Activated CD8-positive, alpha-beta memory T cell treated with anti-CD3 and anti-CD28 coated beads, Interleukin-2, amount 50 U/mL, for 24 hours (primary cell): Measurements from ENCODE around the gene CACTIN.
"Not testable (repeated sequence)": the region's sequence is repeated elsewhere in the genome, so short reads cannot be mapped to it uniquely, and the experiment has no call there.

Source experiments
- DNase-seq: peaks from one replicate; pipeline ENCODE4 v3.0.0-alpha.2; 2020; ENCODE audit errors: extremely low read depth

The CACTIN gene

DNA sequence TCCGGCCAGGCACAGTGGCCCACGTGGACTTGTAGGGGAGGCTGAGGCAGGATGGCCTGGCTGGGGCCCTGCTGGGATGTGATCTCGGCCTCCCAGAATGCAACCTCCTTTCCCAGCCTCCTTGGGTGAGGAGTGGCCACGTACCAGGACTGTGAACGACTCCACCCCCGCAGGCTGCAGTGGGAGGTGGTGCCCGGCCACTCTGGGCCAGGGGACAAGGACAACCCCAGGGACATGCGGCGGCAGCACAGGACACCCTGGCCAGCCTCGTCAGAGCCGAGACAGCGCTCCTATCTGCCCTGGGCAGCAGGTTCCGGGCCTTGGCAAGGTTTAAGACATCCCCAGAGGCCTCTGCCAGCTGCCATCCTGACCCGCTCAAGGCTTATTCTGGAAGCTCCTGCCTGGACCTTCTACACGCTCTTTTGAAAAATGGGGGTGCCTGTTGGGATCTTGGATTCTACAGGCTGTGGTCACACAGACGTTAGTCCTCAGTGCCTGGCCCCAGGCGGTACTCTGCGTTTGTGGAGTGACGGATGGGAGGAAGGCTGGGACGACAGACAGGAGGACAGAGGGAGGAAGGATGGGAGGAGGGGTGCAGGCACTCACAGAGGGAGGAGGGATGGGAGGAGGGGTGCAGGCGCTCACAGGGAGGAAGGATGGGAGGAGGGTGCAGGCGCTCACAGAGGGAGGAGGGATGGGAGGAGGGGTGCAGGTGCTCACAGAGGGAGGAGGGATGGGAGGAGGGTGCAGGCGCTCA is 19.9 kb upstream of the CACTIN start:
- no peak for DNase-seq

DNA sequence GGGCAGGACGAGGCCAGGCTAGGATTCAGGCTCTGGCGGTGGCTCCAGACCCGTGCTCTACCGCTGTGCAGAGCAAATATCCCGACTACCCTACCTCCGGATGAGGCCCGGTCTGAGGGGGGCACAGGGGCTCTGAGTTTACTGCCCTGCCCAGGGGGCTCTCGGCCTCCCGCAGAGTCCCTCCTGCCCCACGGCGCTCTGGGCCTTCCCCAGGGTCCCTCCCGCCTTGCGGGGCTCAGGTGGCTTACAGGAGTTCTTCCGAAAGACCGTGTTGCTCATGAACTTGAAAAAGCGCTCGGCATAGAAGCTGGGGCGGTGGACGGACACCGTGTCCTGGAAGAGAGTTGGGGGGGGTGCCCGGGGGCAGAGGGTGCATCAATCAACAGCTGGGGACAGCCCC is 19.1 kb upstream of the CACTIN start:
- DNase-seq: no peak

DNA sequence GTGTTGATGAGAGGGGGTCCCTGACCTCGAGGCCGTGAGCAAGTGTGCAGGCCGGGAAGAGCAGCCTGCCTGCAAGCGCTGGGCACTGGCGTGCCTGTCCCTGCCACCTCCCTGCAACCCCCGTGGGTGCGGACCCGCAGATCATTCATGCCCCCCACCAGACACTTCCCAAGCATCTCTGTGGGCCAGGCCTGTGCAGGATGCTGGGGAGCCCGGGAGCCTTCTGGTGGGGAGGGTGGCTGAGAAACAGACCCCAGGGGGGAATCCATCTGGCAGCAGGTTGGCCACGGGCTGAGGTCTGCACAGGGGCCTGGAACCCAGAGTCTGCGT is 18.4 kb upstream of the CACTIN start:
- no peak for DNase-seq

DNA sequence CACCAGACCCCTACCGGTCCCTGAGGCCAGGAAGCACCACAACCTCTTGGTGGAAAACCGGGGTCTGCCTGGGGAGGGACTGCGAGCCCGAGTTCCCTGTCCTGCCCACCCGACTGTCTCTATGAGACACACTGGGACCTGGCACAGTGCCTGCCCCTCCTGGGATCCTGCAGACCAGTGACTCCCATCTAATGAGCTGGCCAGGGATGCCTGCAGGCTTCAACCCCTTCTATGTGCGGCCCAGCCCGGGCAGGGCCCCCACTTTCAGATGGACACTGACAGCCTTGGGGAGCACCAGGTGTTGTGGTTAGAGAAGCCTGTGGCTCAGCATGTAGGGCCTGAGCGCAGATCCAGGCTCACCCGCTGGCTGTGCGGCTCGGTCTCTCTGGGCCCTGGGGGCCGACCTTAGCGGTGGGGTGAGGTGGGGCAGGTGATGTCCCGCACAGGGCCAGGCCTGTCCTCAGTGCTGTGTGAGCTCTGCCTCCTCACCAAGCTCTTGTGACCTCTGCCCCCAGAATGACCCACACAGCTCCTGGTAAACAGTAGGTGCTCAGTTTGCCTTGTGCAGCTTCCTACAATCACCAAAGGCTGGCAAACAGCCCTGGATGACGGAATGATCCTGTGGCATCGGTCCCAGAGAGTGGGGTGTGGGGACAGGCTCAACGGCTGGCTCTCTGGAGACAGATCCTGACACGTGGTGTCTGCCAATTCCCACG is 17.9 kb upstream of the CACTIN start:
- no peak for DNase-seq

DNA sequence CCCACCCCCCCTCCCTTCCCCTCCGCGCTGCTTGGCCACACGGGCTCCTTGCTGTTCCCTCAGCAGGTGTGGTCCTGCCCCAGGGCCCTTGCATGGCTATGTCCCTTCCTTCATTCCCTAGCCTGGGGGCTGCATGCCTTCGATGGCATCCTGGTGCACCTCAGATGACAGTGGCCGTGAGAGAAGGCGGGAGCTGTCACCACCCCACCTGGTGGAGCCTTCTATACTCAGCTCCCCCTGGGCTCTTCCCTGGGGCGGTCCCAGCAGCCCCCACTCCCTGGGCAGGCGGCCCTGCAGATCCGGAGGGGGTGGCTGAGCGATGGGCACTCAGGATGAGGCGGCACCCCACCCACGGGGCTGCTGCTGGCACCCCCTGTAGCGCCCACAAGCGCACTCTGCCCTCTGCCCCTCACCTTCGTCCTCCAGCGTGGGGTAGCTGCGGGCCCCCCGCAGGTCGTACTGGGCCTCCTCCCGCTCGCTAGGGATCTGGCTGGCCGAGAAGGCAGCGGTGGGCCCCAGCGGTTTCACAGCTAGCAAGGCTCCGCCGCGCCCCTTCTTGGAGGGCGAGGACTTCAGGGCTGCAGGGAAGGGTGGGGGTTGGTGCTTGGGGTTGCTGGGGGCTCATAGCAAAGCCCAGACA is 17.2 kb upstream of the CACTIN start:
- DNase-seq: no peak

DNA sequence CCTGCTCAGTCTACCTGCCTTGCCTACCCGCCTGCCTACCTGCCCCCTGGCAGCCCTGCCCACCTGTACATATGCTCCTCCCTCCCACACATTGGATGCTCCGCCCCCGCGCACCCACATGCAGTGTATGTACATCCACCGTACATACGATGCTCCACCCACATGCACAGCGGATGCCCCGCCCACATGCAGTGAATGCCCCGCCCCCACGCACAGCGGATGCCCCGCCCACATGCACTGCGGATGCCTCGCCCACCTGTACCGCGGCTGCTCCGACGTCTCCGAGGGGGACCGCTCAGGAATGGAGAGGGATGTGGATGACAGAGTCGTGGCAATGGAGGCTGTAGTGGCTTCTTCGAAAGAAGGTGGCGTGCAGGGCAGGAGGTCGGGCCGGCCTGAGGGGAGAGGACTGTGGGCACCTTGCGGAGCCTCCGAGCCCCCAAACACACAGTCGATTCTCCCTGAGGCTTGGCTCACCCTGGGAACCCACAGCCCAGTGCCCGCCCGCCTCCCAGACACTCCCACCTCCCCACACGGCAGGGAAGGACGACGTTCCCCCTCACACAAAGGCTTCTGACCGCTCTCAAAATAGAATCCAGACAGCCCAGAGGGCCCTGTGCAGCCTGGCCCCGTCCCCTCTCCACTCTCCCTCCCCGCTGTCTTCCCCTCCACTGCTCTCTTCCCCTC is 16.5 kb upstream of the CACTIN start:
- no peak for DNase-seq

DNA sequence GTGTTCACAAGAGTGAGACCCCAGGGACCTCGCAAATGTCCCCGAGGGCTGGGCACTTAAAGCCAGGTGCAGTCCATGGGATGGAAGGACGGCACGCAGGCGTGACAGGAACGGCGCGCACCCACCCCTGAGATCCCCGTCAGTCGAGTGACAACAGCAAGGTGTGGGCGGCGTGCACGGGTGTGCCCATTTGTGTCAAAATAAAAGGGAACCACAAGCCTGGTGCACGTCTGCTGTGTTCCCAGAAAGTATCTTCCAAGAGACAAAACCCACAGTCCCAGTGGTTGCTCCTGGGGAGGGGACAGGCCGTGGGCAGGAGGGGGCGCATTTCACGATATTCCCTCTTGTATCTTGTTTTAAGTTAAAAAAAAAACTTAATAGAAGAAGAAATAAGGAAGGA is 15.7 kb upstream of the CACTIN start:
- DNase-seq: no peak

DNA sequence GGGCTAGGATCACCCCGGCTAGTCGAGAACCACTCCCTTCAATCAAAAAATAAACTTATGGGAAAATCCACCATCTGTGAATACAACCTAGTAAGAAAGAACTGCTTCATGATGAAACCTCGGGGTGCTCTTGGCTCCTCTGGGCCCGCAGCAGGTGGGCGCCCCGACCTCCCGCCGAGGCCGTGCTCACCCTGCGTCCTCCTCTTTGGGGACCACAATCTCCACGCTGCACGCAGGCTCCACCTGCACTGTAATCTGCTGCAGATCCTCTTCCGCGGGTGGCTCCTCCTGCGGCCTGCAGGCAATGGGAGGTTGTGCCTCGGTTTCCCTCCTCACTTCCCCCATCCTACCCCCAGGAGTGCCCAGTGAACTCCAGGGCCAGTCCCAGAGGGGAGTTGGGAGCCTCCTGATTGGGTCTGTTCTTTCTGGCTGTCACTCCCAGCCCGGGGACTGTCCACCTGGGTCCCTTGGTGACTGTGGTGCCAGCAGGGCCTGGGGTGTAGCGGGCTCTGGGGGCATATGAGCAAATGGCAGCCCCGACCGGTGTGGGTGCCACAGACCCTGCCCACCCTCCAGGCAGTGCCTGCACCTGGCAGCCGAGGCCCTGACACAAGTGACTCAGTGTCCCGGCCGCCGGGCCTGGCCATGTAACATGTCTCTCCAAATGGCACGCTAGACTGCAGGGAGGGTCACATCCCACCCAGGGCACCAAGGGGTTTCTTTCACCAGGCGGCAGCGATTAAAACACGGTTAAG is 15.1 kb upstream of the CACTIN start:
- no peak for DNase-seq

DNA sequence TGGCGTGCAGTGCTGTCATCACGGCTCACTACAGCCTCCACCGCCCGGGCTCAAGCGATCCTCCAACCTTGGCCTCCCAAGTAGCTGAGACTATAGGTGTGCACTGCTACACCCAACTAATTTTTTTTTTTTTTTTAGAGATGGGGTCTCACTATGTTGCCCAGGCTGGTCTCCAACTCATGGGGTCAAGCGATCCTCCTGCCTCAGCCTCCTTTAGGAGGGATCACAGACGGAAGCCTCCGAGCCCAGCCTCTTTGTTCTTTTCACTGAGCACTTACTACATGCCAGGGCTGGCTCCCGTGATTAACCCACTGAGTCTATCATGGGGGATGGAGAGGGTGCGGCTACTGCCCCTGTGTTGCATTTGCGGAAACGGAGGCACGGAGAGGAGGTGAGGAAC is 12.9 kb upstream of the CACTIN start:
- no peak for DNase-seq

DNA sequence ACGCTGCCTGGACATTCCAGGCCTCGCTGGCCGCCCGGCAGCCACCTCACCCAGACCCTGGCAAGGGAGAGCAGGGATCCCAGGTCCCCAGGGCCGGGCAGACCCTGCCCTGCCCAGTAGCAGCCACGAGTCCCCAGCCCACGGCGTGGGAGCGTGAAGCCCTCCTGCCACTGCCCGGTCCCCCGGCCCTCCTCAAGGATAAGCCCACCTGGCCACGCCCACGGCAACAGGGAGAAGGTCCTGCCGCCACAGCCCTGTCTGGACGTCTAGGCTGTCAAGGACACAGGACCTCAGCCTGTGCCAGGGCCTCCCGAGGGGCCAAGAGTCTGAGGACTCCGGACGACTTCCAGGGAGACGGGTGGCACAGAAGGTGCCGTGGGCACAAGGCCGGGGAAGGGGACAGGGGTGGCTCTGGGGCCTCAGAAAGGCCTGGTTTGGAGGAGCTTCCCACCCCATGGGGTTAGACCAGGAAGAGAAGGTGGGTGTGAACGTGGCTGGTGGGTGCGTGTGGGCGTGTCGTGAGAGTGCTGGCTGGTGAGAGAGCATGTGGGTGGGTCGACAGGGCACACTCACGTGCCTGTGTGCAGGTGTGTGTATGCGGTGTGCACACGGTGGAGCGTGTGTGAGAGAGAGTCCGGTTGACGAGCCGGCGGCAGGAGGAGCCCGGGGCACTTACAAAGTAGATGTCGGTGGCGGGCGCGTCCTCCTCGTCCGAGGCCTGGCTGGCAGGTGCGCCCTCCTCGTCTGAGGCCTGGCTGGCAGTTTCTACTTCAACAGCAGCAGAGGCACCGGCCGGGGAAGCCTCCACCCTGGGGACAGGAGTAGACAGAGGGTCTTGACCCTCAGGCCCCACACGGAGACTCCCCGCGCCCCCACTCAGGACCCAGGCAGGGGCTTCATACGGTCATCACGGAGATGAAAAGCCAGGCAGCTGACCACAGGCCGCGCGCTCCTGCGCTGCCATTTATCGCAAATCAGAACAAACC is 11.9 kb upstream of the CACTIN start:
- no peak for DNase-seq

DNA sequence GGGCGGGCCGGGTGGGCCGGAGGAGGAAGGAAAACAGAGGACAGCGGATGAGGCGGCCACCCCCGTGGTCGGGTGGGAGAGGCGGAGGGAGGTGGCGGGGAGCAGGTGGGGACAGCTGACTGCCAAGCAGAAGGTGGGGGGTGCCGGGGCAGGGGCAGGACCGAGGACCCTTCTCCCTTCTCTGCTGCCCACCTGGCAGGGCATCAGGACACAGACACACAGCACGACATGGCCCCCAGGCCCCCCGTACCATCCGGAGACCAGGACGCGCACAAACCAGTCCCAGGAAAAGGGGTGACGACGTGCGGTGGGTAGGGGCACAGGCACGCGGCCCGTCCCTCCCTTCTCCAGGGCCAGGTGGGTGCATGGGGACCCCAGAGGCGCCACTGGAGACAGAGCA is 11.0 kb upstream of the CACTIN start:
- DNase-seq: no peak

DNA sequence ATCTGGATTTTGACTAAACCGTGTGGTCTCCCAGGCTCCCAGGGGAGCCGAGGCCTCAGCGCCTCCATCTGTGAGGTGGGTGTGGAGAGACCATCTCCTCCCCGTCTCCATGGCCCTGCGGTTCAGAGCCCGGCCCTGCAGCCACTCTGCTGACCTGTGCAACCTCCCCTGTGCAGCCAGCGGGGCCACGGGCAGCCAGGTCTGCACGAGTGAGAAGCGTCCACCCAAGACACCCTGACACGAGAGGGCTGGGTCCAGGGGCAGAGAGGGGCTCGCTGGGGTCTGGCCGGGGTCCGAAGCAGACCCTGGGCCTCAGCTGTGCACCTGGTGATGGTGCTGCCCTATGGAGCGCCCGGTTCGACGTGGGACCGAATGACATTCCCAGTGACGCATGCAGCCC is 10.4 kb upstream of the CACTIN start:
- DNase-seq: no peak

DNA sequence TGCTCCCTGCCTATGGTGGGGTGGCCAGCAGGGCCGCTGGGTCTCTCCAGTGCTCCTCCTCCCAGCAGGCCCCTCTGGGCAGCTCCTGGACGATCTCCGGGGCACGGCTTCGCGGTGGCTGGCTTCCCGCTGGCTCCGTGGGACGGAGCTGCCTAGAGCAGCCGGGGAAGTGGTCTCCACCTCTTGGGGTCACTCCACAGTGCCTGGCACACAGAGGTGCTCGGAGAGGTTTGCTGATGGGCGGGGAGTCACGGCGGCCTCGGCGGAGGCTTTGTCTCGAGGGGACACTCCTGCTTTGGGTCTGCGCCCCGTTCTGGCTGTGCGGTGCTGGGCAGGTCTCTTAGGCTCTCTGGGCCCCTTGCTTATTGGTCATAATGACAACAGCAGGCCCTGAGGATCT is 9.9 kb upstream of the CACTIN start:
- DNase-seq: no peak

DNA sequence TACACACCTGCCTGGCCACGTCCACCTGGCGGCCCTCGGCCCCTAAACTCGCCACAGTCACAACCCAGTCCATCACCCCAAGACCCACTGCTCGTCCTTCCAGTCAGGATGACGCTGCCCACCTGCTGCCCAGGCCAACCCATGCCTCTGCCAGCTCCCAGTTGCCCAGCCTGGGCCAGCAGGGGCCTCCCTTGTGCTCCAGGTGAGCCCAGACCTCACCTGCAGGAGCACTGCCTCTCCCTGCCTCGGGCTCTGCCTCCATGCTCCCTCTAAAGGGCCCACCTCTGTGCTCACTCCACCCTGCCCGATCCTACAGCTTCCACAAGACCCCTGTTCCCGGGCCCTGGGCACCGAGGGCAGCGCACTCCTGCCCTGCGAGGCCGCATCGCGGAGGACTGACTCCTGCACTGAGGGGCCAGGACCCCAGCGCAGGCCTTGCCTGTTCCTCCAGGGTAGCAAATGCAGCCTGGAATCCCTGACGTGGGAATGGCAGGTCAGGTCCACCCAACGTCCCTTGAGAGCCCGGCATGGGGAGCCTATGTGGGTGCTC is 8.0 kb upstream of the CACTIN start:
- no peak for DNase-seq

DNA sequence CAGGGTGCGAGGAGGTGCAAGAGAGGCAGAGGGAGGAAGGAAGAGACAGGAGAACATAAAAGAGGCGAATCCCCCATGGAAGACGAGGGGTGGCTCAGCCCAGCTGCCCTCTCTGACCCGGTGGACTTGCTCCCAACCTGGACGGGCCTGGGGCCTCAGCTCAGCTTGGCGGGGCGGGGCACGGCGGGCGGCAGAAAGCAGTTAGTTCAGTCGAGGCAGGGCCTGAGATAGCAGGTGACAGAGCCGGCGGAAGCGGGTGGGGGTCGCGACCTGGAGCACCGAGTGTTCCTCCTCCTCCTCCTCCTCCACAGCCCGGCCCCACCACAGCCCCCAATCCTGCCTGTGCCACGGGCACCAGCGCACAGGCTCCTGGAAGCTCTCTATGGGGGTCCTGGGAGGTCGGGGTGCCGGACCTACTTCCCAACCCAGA is 7.0 kb upstream of the CACTIN start:
- no peak for DNase-seq

DNA sequence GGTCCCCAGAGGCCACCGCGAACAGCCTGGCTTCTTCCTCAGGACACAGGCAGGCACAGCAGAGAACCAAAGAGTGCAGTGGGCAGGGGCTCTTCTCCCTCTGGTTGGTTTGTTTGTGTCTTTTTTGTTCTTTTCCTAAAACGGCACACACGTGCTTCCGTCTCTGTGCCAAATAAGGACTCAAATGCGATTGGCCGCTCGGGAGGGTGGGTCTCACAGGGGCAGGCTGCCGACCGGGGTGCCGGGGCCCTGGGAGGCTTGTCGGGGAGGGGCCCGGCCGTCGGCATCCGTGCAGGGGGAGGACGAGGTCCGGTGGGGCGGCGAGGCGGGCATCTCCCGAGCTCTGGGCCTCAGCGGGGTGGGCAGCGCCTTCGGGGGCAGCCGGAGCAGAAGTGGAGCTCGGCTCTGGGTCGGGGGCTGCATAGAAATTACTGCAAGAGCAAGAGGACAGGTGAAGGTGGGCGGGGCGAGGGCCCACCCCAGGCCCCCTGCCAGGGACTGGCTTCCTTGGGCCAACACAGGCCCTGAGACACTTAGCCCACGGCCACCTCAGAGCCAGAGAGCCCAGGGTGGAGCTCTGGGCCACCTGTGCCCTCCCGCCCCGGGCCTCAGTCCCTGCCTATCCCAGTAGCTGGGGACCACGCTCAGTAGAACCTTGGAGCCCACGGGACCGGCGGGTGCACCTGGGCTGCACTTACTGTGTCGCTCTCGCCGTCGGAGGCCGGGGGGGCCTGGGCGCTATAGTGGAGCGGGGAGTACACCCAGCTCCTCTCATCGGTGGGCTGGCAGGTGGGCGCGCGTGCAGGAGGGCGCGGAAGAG is 6.4 kb upstream of the CACTIN start:
- DNase-seq: no peak

DNA sequence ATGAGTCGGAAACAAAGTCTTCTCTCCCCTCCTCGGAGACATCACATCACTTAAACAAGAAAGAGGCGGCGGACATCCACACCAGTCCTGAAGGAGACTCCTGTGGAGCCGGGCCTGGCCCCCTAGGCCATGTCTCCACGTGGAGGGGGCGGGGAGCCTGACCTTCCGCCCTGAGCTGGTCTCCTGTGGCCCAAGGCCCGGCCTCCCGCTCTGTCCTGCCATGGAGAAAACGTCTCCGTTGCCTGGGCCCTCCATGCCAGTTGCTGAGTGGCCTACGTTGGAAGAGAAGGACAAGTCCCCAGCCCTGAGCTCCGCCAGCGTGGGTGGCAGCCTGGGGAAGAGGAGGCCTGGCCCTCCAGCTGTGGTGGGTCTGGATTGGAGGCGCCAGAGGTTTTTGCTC is 5.5 kb upstream of the CACTIN start:
- no peak for DNase-seq

DNA sequence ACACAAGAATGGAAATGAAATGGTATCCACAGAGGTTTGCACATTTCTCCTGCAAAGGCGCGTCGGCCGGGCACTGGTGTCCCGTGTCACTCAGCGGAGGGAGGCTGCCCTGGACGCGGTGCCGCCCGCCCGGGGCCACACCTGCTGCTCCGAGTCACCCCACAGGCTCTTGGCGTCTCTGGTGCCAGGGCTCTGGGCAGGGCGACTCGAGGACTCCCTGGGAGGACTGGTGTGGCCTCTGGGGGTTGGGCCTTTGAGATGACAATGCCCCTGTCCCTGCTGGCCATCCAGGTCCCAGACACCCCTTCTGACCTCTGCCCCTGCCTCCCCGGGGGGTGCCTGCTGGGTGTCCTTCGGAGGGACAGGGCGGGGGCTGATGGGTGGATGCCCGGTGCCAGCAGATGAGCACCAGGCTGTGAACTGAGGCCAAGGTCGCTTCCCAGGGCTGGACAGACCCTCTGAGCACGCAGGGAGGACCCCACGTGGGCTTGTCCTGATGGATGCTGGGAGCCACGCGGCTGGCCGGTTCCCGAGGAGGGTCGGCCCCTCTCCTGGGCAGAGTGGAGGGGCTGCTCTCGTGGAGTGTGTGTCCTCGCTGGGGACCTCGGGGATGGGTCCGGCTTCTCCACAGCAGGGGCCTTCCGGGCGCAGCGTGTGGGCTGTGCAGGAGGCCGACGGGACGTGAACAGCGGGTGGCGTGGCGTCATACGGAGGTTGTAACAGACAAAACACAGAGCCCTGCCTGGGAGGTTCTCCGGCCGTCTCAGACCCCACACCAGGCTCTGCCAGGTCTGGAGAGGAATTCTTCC is 4.7 kb upstream of the CACTIN start:
- DNase-seq: no peak

DNA sequence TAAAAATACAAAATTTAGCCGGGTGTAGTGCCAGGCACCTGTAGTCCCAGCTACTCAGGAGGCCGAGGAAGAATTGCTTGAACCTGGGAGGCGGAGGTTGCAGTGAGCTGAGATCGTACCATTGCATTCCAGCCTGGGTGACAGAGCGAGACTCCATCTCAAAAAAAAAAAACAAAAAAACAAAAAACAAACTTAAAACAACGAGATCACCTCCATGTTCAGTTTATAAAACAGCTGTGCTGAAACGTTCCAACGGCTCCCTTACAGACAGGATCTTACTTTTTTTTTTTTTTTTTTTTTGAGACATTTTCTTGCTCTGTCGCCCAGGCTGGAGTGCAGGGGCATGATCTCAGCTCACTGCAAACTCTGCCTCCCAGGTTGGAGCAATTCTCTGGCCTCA is 2.2 kb upstream of the CACTIN start:
- not testable (repeated sequence) for DNase-seq
